DND-41 (cell line): Measurements from ENCODE around the gene TSPO.

Source experiments
- CTCF ChIP-seq: IDR thresholded peaks from 2 replicates; pipeline ENCODE4 v1.5.1; 2012; ENCODE audit warnings: borderline replicate concordance, low read length, moderate library complexity, mild to moderate bottlenecking; ENCODE audit not compliant: poor library complexity, severe bottlenecking; ENCODE audit errors: extremely low read depth
- EZH2 ChIP-seq: IDR thresholded peaks from 3 replicates; pipeline ENCODE4 v1.6.1; 2012; ENCODE audit warnings: borderline replicate concordance, low read depth, mild to moderate bottlenecking, moderate library complexity, low read length, inconsistent platforms; ENCODE audit not compliant: severe bottlenecking

- TF ChIP-seq CTCF (peak; percentile 79), EZH2 (no peak)
These were observed 15.1 kb upstream of the TSPO start for GRCh38 chr22:43136255-43136654.
